Gastrocnemius medialis (tissue), 4 donors: ENCODE results near the gene PAM16. TPM values are rescaled to one million over a fixed set of nuclear protein-coding genes. Genes with fewer than 3 reads are reported as not detected.

Source experiments
- ATAC-seq, 2 donors: fragments of 150-250 bp; one replicate each; pipeline ENCODE4 v1.9.1; 2016
- DNase-seq, 2 donors: peaks; one replicate each; pipeline ENCODE4 v3.0.0-alpha.2; 2019
- H3K27ac ChIP-seq, 4 donors: fragments of 200-600 bp; sonication (generic); 1 replicate in 1 of 4; 2 replicates in 3 of 4; pipeline ENCODE4 v1.5.1; 2016 to 2018; ENCODE audit warnings: mild to moderate bottlenecking in 2 of 4, moderate library complexity in 1 of 4
- H3K27me3 ChIP-seq, 3 donors: fragments of 200-600 bp; sonication (generic) in 2 of 3; 1 replicate in 1 of 3; 2 replicates in 2 of 3; pipeline versions ENCODE4 v1.5.1 to v1.6.0; 2016 to 2019; ENCODE audit warnings: mild to moderate bottlenecking in 1 of 3, moderate library complexity in 1 of 3
- H3K36me3 ChIP-seq, 2 donors: fragments of 200-600 bp; sonication (generic) in 1 of 2; one replicate each; pipeline ENCODE4 v1.5.1; 2017 to 2018
- H3K4me1 ChIP-seq, 2 donors: fragments of 200-600 bp; sonication (generic) in 1 of 2; one replicate each; pipeline ENCODE4 v1.5.1; 2016 to 2017; ENCODE audit warnings: mild to moderate bottlenecking in 2 of 2
- H3K4me3 ChIP-seq, 4 donors: fragments of 200-600 bp; sonication (generic) in 3 of 4; 1 replicate in 1 of 4; 2 replicates in 3 of 4; pipeline ENCODE4 v1.5.1; 2016 to 2019; ENCODE audit warnings: mild to moderate bottlenecking in 2 of 4
- H3K9me3 ChIP-seq, 3 donors: fragments of 200-600 bp; sonication (generic) in 2 of 3; 1 replicate in 1 of 3; 2 replicates in 2 of 3; pipeline ENCODE4 v1.5.1; 2016 to 2019
- POLR2A ChIP-seq, 2 donors: fragments of 450-650 bp; IDR thresholded peaks; one replicate each; pipeline ENCODE4 v1.6.1; 2017; ENCODE audit warnings: antibody characterized with exemption in 2 of 2, mild to moderate bottlenecking in 2 of 2, moderate library complexity in 2 of 2
- in situ Hi-C, 4 donors: fragments of 200-750 bp; cut with MboI; loops; one replicate each; pipeline versions ENCODE4 v1.15.0 to v1.8.0; 2017; ENCODE audit warnings: low sequenced_read_pairs in 4 of 4
- intact Hi-C: fragments of 100-400 bp; cut with DNase I; formaldehyde crosslinking; loops from one replicate; pipeline ENCODE4 v1.15.1; 2023; ENCODE audit warnings: low total_unique reads
- total RNA-seq, 4 donors: library from RNA; depleted of rRNA; stranded (reverse); fragments of >200 nt; gene quantifications; one replicate each; pipeline versions ENCODE4 v1.1.0 to v1.2.3, GENCODE V29; 2016
- TF ChIP-seq, protein P1 (sequence below), 5 experiments: fragments of 450-650 bp in 3 of 5; fragments of 200-600 bp in 2 of 5; sonication (generic) in 2 of 5; IDR thresholded peaks in 4 of 5; conservative IDR thresholded peaks in 1 of 5; 1 replicate in 4 of 5; 2 replicates in 1 of 5; pipeline ENCODE4 v1.5.1; 2016 to 2019; ENCODE audit warnings: antibody characterized with exemption in 5 of 5, mild to moderate bottlenecking in 3 of 5, moderate library complexity in 3 of 5

The PAM16 gene
- total RNA-seq, 4 donors from 2014 or later, result 112 to 174 (median 132) TPM

DNA sequence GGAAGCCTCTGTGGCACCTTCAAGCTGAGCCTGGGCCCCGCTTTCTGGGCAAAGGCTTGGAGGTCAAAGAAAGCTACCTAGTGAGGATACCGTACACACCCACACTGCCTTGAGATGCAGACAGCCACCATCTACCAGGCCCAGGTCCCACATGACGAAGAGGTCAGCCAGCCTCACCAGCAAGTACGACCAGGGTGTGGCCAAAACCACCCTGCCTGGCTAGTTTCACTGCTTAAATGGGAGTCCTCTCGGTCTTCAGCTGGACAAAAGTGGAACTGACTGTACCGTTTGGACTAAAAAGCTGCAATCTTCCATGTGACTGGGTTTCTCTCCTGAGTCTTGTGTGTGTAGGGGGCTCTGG lies 42.1 kb upstream of the PAM16 start:
- Histone ChIP-seq H3K4me1 (peaks cover 0 to 3% of the 10 kb centered on the region in 2 donors), H3K9me3 (no peaks in the 10 kb centered on the region), H3K36me3 (peaks cover 0 to 6% of the 10 kb centered on the region in 2 donors), H3K4me3 (no peak overlapping the region), H3K27ac (peak overlapping the region in 2 of 4 donors; percentile 45 to 52), H3K27me3 (no peaks in the 10 kb centered on the region)
- DNase-seq, result no peak
- intact Hi-C loops (no loop called here), in situ Hi-C loops (no loop called here)
- TF ChIP-seq, protein P1, sequence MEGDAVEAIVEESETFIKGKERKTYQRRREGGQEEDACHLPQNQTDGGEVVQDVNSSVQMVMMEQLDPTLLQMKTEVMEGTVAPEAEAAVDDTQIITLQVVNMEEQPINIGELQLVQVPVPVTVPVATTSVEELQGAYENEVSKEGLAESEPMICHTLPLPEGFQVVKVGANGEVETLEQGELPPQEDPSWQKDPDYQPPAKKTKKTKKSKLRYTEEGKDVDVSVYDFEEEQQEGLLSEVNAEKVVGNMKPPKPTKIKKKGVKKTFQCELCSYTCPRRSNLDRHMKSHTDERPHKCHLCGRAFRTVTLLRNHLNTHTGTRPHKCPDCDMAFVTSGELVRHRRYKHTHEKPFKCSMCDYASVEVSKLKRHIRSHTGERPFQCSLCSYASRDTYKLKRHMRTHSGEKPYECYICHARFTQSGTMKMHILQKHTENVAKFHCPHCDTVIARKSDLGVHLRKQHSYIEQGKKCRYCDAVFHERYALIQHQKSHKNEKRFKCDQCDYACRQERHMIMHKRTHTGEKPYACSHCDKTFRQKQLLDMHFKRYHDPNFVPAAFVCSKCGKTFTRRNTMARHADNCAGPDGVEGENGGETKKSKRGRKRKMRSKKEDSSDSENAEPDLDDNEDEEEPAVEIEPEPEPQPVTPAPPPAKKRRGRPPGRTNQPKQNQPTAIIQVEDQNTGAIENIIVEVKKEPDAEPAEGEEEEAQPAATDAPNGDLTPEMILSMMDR (IDR thresholded peaks at IDR 0.05 in 4 of 5, conservative IDR thresholded peaks at IDR 0.05 in 1 of 5), result no peak
- TF ChIP-seq POLR2A (IDR thresholded peaks at IDR 0.05), result no peak
- no peak for ATAC-seq

DNA sequence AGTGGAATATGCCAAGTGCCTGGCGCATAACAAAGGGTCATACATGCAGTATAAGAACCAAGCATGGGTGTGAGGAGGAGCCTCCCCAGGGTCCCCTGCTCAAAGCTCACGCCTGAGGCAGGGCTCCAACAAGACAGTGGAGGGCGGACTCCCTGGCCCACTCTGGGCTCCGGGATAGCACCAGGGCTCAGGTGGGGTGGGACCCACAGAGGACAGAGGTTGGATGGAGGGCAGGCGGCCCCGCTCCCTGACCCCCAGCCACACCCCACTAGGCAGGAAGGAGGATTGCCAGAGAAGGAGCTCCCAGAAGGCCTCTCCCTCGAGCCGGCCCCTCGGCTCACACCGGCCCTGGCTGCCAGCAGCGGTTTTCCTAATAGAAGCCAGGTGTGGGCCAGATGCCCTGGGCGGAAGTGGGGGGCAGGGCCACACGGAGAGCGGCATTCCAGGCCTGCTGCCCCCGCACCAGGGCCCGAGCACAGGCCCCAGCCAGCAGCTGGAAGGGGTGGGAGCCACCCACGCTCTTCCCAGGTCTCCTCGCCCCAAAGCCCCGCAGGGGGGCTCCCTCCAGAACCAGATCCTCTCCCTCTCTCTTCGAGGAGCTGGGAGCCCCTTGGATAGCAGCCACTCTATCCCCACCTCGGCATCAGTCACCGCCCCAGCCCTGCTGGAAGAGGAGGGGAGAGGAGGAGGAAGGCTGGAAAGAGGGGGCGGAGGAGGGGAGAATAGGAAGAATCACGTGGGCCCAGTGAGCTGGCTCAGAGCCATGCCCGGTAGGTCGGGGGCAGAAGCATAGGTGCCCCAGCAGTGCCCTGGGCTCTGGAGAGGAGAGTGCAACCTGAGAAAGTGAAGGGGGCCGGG lies 41.5 kb upstream of the PAM16 start:
- no peak for DNase-seq
- in situ Hi-C loops, result no loop called here

DNA sequence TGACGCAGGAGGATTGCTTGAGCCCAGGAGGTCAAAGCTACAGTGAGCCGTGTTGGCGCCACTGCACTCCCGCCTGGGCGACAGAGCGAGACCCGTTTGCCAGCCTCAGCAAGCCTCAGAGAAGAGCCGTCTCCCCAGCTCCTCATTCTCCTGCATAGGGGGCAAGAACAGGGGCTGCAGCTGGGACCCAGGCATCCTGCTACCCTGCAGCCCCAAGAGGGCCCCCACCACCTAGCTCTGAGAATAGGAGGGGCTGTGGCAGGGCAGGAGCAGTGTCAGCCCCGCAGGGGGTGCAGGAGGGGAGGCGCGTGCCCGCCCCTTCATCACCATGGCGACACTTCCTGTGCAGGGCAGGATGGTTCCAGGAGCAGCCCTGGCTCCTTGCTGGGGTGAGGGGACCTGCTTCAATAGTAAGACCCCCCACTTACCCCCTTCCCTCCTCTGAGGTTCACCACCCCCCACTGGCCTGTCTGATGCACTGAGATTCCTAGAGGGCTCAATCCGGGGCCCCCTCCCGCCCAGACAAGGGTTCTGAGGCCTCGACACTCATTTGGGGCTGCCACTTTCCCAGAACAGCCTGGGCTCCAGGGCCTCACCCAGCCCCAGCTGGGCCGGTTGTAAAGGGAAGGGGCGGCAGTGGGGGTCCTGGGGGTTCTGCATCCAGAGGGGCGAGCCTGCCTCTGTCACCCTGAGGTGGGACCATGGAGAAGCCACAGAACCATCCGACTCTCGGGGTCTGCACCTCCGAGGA lies 40.7 kb upstream of the PAM16 start:
- DNase-seq (no peak), ATAC-seq (no peak)
- TF ChIP-seq POLR2A (IDR thresholded peaks at IDR 0.05), result no peak
- TF ChIP-seq, protein P1 (IDR thresholded peaks at IDR 0.05 in 4 of 5, conservative IDR thresholded peaks at IDR 0.05 in 1 of 5), result no peak
- no peaks in the 10 kb centered on the region for H3K27me3 ChIP-seq
- in situ Hi-C loops (no loop called here), intact Hi-C loops (no loop called here)
- H3K9me3 ChIP-seq, result no peaks in the 10 kb centered on the region
- peaks cover 0 to 3% of the 10 kb centered on the region in 2 donors for H3K4me1 ChIP-seq
- peak overlapping the region in 2 of 4 donors; percentile 8 to 52 for H3K27ac ChIP-seq
- peaks cover 0 to 6% of the 10 kb centered on the region in 2 donors for H3K36me3 ChIP-seq
- no peak overlapping the region for H3K4me3 ChIP-seq

More for the DNA sequence above, 41.5 kb upstream of the PAM16 start:
- Histone ChIP-seq H3K4me1 (peaks cover 0 to 3% of the 10 kb centered on the region in 2 donors), H3K9me3 (no peaks in the 10 kb centered on the region), H3K27me3 (no peaks in the 10 kb centered on the region), H3K4me3 (no peak overlapping the region), H3K36me3 (peaks cover 0 to 6% of the 10 kb centered on the region in 2 donors), H3K27ac (peak overlapping the region; percentile 8 to 52 (median 32))
- intact Hi-C loops, result no loop called here
- ATAC-seq, result no peak
- TF ChIP-seq, protein P1 (IDR thresholded peaks at IDR 0.05 in 4 of 5, conservative IDR thresholded peaks at IDR 0.05 in 1 of 5), result no peak
- TF ChIP-seq POLR2A (IDR thresholded peaks at IDR 0.05), result no peak

DNA sequence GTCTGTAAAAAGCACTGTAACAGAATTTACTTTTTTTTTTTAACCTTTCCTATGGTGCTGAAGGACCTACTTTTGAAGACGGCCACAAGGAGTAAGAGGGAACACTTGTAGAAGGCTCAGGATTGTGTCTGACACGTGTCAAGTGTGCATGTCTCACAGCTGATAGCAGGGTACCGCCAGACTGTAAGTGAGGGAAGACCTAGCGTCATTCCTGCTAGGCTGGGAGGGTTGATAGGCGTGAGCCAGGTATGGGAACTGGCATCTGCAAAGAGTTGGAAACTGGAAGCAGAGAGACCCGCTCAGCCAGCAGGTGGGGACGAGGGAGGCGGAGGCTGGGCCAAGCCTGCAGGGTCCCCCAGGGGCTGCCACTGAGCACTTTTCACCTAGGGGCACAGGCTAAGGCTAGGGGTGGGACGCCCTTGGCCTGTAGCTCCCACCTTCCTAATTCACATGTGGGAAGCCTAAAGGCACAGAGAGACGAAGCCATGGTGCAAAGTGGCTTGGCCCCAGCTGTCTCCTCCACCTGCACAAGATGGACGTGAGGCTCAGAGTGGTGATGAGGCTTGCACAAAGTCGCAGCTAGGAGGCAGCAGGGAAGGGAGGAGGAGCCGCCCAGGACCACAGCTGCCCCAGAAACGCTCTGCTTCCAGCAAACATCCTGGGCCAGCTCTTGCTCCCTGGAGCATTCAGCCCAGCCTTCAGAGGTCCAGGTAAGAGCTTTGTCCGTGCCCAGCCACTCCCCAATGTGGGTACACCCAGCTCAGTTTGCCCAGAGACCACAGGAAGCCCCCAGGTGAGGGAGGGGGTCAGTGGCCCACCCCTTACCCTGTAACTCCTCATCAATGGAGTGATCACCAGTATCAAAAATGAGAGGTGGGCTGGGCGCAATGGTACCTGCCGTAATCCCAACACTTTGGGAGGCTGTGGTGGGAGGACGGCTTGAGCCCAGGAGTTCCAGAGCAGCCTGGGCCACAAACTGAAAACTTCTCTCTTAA lies 39.4 kb upstream of the PAM16 start:
- Histone ChIP-seq H3K27me3 (no peaks in the 10 kb centered on the region), H3K27ac (peak overlapping the region in 2 of 4 donors; percentile 62 to 72), H3K36me3 (peaks cover 0 to 6% of the 10 kb centered on the region in 2 donors), H3K4me1 (peaks cover 0 to 3% of the 10 kb centered on the region in 2 donors), H3K9me3 (no peaks in the 10 kb centered on the region), H3K4me3 (no peak overlapping the region)
- intact Hi-C loops, result no loop called here
- in situ Hi-C loops, result no loop called here
- TF ChIP-seq POLR2A (IDR thresholded peaks at IDR 0.05), result no peak
- TF ChIP-seq, protein P1 (IDR thresholded peaks at IDR 0.05 in 4 of 5, conservative IDR thresholded peaks at IDR 0.05 in 1 of 5), result no peak
- DNase-seq (no peak), ATAC-seq (no peak)
